IPS-11a (cell line): Measurements from ENCODE around the gene TBC1D8.
A peak's percentile ranks its signal among the peaks of the same experiment; 100 is the strongest.

Experiments
- H3K4me3 ChIP-seq: one replicate; pipeline ENCODE4 v1.5.1; 2013; ENCODE audit warnings: low read depth, low read length, control low read depth

Gene TBC1D8

GRCh38 chr2:101162561-101163330 is 11.6 kb upstream of the TBC1D8 start:
- H3K4me3 ChIP-seq, result no peak overlapping the region

GRCh38 chr2:101161658-101162057 is 10.5 kb upstream of the TBC1D8 start:
- no peak overlapping the region for H3K4me3 ChIP-seq

GRCh38 chr2:101160454-101160853 is 9.3 kb upstream of the TBC1D8 start:
- H3K4me3 ChIP-seq, result no peak overlapping the region

- H3K4me3 ChIP-seq, result no peak overlapping the region
Observed at GRCh38 chr2:101159526-101159925, 8.3 kb upstream of the TBC1D8 start.

GRCh38 chr2:101157272-101157671 is 6.1 kb upstream of the TBC1D8 start:
- no peak overlapping the region for H3K4me3 ChIP-seq

- H3K4me3 ChIP-seq, result no peak overlapping the region
Observed at GRCh38 chr2:101153787-101154186, 2.6 kb upstream of the TBC1D8 start.

- no peak overlapping the region for H3K4me3 ChIP-seq
Observed at GRCh38 chr2:101153077-101153707, 2.0 kb upstream of the TBC1D8 start.

GRCh38 chr2:101152272-101153076 is 1.3 kb upstream of the TBC1D8 start:
- peak overlapping the region; percentile 38 for H3K4me3 ChIP-seq

- peak overlapping the region; percentile 38 for H3K4me3 ChIP-seq
Observed at GRCh38 chr2:101151859-101152271, 683 bp upstream of the TBC1D8 start.

GRCh38 chr2:101150306-101151145 is 656 bp downstream of the TBC1D8 start:
- H3K4me3 ChIP-seq, result peak overlapping the region; percentile 49

GRCh38 chr2:101149241-101150192 is 1.7 kb downstream of the TBC1D8 start:
- peak overlapping the region; percentile 25 for H3K4me3 ChIP-seq

- no peak overlapping the region for H3K4me3 ChIP-seq
Observed at GRCh38 chr2:101148777-101149176, 2.4 kb downstream of the TBC1D8 start.

- H3K4me3 ChIP-seq, result no peak overlapping the region
Observed at GRCh38 chr2:101147971-101148370, 3.2 kb downstream of the TBC1D8 start.

GRCh38 chr2:101147062-101147461 is 4.1 kb downstream of the TBC1D8 start:
- H3K4me3 ChIP-seq, result no peak overlapping the region

GRCh38 chr2:101146535-101146934 is 4.6 kb downstream of the TBC1D8 start:
- no peak overlapping the region for H3K4me3 ChIP-seq

- no peak overlapping the region for H3K4me3 ChIP-seq
Observed at GRCh38 chr2:101145406-101145805, 5.8 kb downstream of the TBC1D8 start.

- no peak overlapping the region for H3K4me3 ChIP-seq
Observed at GRCh38 chr2:101142163-101142562, 9.0 kb downstream of the TBC1D8 start.

GRCh38 chr2:101140978-101141655 is 10.1 kb downstream of the TBC1D8 start:
- no peak overlapping the region for H3K4me3 ChIP-seq

- no peak overlapping the region for H3K4me3 ChIP-seq
Observed at GRCh38 chr2:101140237-101140636, 10.9 kb downstream of the TBC1D8 start.
